GM23338 (cell line): ENCODE measurements around the gene CELSR1. TPM values are rescaled to one million over a fixed set of nuclear protein-coding genes. Genes with fewer than 3 reads are reported as not detected.

Experiments
- ATAC-seq: fragments of 200-7000 bp; cut with Tn5 transposase; 3 replicates; pipeline ENCODE4 v1.9.1; 2020
- DNase-seq: peaks from one replicate; pipeline ENCODE4 v3.0.0-alpha.2; 2015; ENCODE audit warnings: low spot score
- H2AFZ ChIP-seq: fragments of 200-600 bp; sonication (generic); 2 replicates; pipeline ENCODE4 v1.8.0; 2016; ENCODE audit warnings: antibody characterized with exemption, mild to moderate bottlenecking, moderate library complexity
- H3F3A ChIP-seq: fragments of 200-600 bp; sonication (generic); replicated peaks from 2 replicates; pipeline ENCODE4 v1.8.0; 2017; ENCODE audit warnings: antibody characterized with exemption, mixed run types, low read depth
- H3K27ac ChIP-seq: fragments of 200-600 bp; sonication (generic); 2 replicates; pipeline ENCODE4 v1.6.1; 2016; ENCODE audit warnings: low read depth
- H3K27me3 ChIP-seq: fragments of 200-600 bp; sonication (generic); 2 replicates; pipeline ENCODE4 v1.8.0; 2016; ENCODE audit warnings: mild to moderate bottlenecking, mixed run types, moderate library complexity; ENCODE audit not compliant: insufficient read depth
- H3K36me3 ChIP-seq: fragments of 200-600 bp; sonication (generic); 2 replicates; pipeline ENCODE4 v1.8.0; 2016; ENCODE audit warnings: mild to moderate bottlenecking; ENCODE audit not compliant: insufficient read depth
- H3K4me1 ChIP-seq: fragments of 200-600 bp; sonication (generic); 2 replicates; pipeline ENCODE4 v1.8.0; 2016; ENCODE audit warnings: mild to moderate bottlenecking, moderate library complexity; ENCODE audit not compliant: insufficient read depth
- H3K4me2 ChIP-seq: fragments of 200-600 bp; sonication (generic); 2 replicates; pipeline ENCODE4 v1.7.1; 2017; ENCODE audit warnings: mixed run types
- H3K4me3 ChIP-seq: fragments of 200-600 bp; sonication (generic); 2 replicates; pipeline ENCODE4 v1.6.1; 2016; ENCODE audit warnings: mixed run types
- H3K79me2 ChIP-seq: fragments of 200-600 bp; sonication (generic); replicated peaks from 2 replicates; pipeline ENCODE4 v1.8.0; 2017; ENCODE audit warnings: mild to moderate bottlenecking; ENCODE audit not compliant: insufficient read depth
- H3K9me2 ChIP-seq: fragments of 200-600 bp; sonication (generic); 2 replicates; pipeline ENCODE4 v1.8.0; 2017; ENCODE audit not compliant: insufficient read depth
- H4K20me1 ChIP-seq: fragments of 200-600 bp; sonication (generic); replicated peaks from 2 replicates; pipeline ENCODE4 v1.8.0; 2017; ENCODE audit warnings: mild to moderate bottlenecking; ENCODE audit not compliant: insufficient read depth
- H3K27ac Mint-ChIP-seq: 2 replicates; pipeline ENCODE4 v1.8.0; 2020; ENCODE audit warnings: inconsistent platforms, mild to moderate bottlenecking, moderate library complexity, mixed read lengths
- H3K27me3 Mint-ChIP-seq: 3 replicates; pipeline ENCODE4 v1.8.0; 2022; ENCODE audit warnings: low read depth, mild to moderate bottlenecking, moderate library complexity, mixed read lengths, inconsistent platforms; ENCODE audit not compliant: insufficient read depth, poor library complexity
- H3K36me3 Mint-ChIP-seq: 3 replicates; pipeline ENCODE4 v1.8.0; 2021; ENCODE audit warnings: low read depth, mild to moderate bottlenecking, inconsistent platforms, moderate library complexity, mixed read lengths
- H3K4me1 Mint-ChIP-seq: 3 replicates; pipeline ENCODE4 v1.8.0; 2020; ENCODE audit warnings: mild to moderate bottlenecking, inconsistent platforms, mixed read lengths
- H3K4me3 Mint-ChIP-seq: 3 replicates; pipeline ENCODE4 v1.8.0; 2021; ENCODE audit warnings: moderate library complexity, mild to moderate bottlenecking, inconsistent platforms, mixed read lengths
- H3K9me3 Mint-ChIP-seq: 3 replicates; pipeline ENCODE4 v1.8.0; 2020; ENCODE audit warnings: moderate library complexity, mild to moderate bottlenecking, inconsistent platforms, mixed read lengths
- CREB1 ChIP-seq: fragments of 250-450 bp; sonication (Bioruptor Pico); IDR thresholded peaks from 2 replicates; pipeline ENCODE4 v1.5.0; 2020; ENCODE audit warnings: low read depth, mild to moderate bottlenecking, moderate library complexity
- EZH2 ChIP-seq: fragments of 200-600 bp; sonication (generic); IDR thresholded peaks from one replicate; pipeline ENCODE4 v1.8.0; 2017; ENCODE audit warnings: antibody characterized with exemption, mild to moderate bottlenecking, low read depth; ENCODE audit not compliant: unreplicated experiment
- EZH2phosphoT487 ChIP-seq: fragments of 200-600 bp; sonication (generic); IDR thresholded peaks from one replicate; pipeline ENCODE4 v1.8.1; 2018; ENCODE audit warnings: antibody characterized with exemption; ENCODE audit not compliant: unreplicated experiment
- JUNB ChIP-seq: IDR thresholded peaks from one replicate; pipeline ENCODE4 v1.6.1; 2016; ENCODE audit warnings: antibody characterized with exemption; ENCODE audit not compliant: unreplicated experiment
- NANOG ChIP-seq: IDR thresholded peaks from 2 replicates; pipeline ENCODE4 v1.6.1; 2016; ENCODE audit warnings: antibody characterized with exemption, borderline replicate concordance
- STAT1 ChIP-seq: IDR thresholded peaks from one replicate; pipeline ENCODE4 v1.6.1; 2016; ENCODE audit warnings: antibody characterized with exemption; ENCODE audit not compliant: unreplicated experiment
- ZNF114 ChIP-seq: fragments of 250-450 bp; sonication (Bioruptor Pico); IDR thresholded peaks from 2 replicates; pipeline ENCODE4 v1.5.0; 2020; ENCODE audit warnings: mild to moderate bottlenecking, moderate library complexity
- ZNF331 ChIP-seq: fragments of 250-450 bp; sonication (Bioruptor Pico); IDR thresholded peaks from 2 replicates; pipeline ENCODE4 v1.5.0; 2020; ENCODE audit warnings: low read depth, mild to moderate bottlenecking, moderate library complexity
- polyA plus RNA-seq: library from polyadenylated mRNA; unstranded; fragments of >200 nt; fragmentation: Nextera tagmentation; extraction: Ambion mirVana; gene quantifications from 2 replicates; pipeline ENCODE4 v1.2.1, GENCODE V29; 2016
- total RNA-seq: library from RNA; depleted of rRNA; stranded (reverse); fragments of >200 nt; shearing (Covaris generic); gene quantifications from 2 replicates; pipeline ENCODE4 v1.2.3, GENCODE V29; 2014
- TF ChIP-seq, protein P1 (sequence below): fragments of 250-450 bp; sonication (Bioruptor Pico); IDR thresholded peaks from 2 replicates; pipeline ENCODE4 v1.5.0; 2020; ENCODE audit warnings: mild to moderate bottlenecking, moderate library complexity
- TF ChIP-seq, protein P2 (sequence below): IDR thresholded peaks from one replicate; pipeline ENCODE4 v1.6.1; 2018; ENCODE audit warnings: antibody characterized with exemption; ENCODE audit not compliant: unreplicated experiment
- TF ChIP-seq, protein P3 (sequence below): IDR thresholded peaks from 2 replicates; pipeline ENCODE4 v1.6.1; 2016; ENCODE audit warnings: antibody characterized with exemption

The CELSR1 gene
- total and polyA plus RNA-seq, 2 experiments from 2014 or later = 4.8 to 20.4 TPM

DNA sequence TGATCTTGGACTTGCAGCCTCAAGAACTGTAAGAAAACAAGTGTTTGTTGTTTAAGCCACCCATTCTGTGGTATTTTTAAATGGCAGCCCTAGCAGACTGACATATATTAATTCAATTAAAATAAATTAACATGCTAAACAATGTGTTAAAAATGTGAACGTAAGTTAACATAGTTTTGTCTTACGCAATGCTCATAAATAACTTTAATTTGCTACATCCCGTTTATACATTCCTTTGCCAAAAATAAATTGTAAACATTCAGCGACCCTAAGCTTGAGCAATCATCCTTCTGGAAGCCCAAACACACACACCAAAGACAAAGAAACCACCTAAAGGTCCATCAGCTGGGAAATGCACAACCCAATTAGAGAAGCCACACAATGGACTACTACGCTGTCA lies 70.4 kb downstream of the CELSR1 start (continued):
- no peak for TF ChIP-seq STAT1
- TF ChIP-seq, protein P1, sequence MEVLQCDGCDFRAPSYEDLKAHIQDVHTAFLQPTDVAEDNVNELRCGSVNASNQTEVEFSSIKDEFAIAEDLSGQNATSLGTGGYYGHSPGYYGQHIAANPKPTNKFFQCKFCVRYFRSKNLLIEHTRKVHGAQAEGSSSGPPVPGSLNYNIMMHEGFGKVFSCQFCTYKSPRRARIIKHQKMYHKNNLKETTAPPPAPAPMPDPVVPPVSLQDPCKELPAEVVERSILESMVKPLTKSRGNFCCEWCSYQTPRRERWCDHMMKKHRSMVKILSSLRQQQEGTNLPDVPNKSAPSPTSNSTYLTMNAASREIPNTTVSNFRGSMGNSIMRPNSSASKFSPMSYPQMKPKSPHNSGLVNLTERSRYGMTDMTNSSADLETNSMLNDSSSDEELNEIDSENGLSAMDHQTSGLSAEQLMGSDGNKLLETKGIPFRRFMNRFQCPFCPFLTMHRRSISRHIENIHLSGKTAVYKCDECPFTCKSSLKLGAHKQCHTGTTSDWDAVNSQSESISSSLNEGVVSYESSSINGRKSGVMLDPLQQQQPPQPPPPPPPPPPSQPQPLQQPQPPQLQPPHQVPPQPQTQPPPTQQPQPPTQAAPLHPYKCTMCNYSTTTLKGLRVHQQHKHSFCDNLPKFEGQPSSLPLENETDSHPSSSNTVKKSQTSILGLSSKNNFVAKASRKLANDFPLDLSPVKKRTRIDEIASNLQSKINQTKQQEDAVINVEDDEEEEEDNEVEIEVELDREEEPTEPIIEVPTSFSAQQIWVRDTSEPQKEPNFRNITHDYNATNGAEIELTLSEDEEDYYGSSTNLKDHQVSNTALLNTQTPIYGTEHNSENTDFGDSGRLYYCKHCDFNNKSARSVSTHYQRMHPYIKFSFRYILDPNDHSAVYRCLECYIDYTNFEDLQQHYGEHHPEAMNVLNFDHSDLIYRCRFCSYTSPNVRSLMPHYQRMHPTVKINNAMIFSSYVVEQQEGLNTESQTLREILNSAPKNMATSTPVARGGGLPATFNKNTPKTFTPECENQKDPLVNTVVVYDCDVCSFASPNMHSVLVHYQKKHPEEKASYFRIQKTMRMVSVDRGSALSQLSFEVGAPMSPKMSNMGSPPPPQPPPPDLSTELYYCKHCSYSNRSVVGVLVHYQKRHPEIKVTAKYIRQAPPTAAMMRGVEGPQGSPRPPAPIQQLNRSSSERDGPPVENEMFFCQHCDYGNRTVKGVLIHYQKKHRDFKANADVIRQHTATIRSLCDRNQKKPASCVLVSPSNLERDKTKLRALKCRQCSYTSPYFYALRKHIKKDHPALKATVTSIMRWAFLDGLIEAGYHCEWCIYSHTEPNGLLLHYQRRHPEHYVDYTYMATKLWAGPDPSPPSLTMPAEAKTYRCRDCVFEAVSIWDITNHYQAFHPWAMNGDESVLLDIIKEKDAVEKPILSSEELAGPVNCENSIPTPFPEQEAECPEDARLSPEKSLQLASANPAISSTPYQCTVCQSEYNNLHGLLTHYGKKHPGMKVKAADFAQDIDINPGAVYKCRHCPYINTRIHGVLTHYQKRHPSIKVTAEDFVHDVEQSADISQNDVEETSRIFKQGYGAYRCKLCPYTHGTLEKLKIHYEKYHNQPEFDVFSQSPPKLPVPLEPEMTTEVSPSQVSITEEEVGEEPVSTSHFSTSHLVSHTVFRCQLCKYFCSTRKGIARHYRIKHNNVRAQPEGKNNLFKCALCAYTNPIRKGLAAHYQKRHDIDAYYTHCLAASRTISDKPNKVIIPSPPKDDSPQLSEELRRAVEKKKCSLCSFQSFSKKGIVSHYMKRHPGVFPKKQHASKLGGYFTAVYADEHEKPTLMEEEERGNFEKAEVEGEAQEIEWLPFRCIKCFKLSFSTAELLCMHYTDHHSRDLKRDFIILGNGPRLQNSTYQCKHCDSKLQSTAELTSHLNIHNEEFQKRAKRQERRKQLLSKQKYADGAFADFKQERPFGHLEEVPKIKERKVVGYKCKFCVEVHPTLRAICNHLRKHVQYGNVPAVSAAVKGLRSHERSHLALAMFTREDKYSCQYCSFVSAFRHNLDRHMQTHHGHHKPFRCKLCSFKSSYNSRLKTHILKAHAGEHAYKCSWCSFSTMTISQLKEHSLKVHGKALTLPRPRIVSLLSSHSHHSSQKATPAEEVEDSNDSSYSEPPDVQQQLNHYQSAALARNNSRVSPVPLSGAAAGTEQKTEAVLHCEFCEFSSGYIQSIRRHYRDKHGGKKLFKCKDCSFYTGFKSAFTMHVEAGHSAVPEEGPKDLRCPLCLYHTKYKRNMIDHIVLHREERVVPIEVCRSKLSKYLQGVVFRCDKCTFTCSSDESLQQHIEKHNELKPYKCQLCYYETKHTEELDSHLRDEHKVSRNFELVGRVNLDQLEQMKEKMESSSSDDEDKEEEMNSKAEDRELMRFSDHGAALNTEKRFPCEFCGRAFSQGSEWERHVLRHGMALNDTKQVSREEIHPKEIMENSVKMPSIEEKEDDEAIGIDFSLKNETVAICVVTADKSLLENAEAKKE (CRISPR knock-in tag) = no peak

DNA sequence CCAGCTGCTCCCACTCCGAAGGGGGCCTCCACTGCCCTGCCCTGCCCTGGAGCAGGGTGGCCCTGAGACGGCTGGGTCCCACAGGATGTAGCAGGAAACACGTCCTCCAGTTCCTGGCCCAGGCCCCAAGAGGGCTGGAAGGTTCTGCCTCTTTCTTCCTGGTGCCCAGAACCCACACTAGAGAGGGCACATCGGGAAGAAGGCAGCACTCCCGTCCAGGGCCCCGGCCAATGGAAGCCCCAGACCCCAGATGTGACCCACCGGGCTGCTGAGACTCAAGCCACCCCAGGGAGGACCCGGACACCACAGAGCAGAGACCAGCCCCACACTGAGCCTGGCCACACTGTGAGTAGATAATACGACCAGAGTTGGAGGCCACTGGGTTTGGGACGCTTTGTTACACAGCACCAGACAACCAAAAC lies 71.2 kb downstream of the CELSR1 start:
- ATAC-seq = no peak
- Histone ChIP-seq H3K4me3 (no peak overlapping the region), H2AFZ (no peak overlapping the region), H3K9me2 (no peaks in the 10 kb centered on the region), H4K20me1 (no peaks in the 10 kb centered on the region), H3K27me3 (no peaks in the 10 kb centered on the region), H3K4me1 (no peaks in the 10 kb centered on the region), H3K79me2 (no peaks in the 10 kb centered on the region), H3K36me3 (no peaks in the 10 kb centered on the region), H3K4me2 (no peak overlapping the region), H3K27ac (no peak overlapping the region), H3F3A (no peaks in the 10 kb centered on the region)
- Mint-ChIP-seq H3K27me3 (peaks cover 16% of the 10 kb centered on the region), H3K9me3 (peaks cover 5% of the 10 kb centered on the region; the same call in 2 of the 3 replicates), H3K4me1 (peaks cover under 1% of the 10 kb centered on the region; the same call in 2 of the 3 replicates), H3K36me3 (peaks cover 11% of the 10 kb centered on the region; the same call in 1 of the 3 replicates), H3K4me3 (no peak overlapping the region), H3K27ac (no peak overlapping the region)
- no peak for DNase-seq
- TF ChIP-seq EZH2phosphoT487 (no peak), ZNF114 (CRISPR knock-in tag) (no peak), CREB1 (no peak), STAT1 (no peak), ZNF331 (CRISPR knock-in tag) (no peak), JUNB (no peak), NANOG (no peak), EZH2 (no peak)
- TF ChIP-seq, protein P2, sequence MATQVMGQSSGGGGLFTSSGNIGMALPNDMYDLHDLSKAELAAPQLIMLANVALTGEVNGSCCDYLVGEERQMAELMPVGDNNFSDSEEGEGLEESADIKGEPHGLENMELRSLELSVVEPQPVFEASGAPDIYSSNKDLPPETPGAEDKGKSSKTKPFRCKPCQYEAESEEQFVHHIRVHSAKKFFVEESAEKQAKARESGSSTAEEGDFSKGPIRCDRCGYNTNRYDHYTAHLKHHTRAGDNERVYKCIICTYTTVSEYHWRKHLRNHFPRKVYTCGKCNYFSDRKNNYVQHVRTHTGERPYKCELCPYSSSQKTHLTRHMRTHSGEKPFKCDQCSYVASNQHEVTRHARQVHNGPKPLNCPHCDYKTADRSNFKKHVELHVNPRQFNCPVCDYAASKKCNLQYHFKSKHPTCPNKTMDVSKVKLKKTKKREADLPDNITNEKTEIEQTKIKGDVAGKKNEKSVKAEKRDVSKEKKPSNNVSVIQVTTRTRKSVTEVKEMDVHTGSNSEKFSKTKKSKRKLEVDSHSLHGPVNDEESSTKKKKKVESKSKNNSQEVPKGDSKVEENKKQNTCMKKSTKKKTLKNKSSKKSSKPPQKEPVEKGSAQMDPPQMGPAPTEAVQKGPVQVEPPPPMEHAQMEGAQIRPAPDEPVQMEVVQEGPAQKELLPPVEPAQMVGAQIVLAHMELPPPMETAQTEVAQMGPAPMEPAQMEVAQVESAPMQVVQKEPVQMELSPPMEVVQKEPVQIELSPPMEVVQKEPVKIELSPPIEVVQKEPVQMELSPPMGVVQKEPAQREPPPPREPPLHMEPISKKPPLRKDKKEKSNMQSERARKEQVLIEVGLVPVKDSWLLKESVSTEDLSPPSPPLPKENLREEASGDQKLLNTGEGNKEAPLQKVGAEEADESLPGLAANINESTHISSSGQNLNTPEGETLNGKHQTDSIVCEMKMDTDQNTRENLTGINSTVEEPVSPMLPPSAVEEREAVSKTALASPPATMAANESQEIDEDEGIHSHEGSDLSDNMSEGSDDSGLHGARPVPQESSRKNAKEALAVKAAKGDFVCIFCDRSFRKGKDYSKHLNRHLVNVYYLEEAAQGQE = no peak
- TF ChIP-seq, protein P3, sequence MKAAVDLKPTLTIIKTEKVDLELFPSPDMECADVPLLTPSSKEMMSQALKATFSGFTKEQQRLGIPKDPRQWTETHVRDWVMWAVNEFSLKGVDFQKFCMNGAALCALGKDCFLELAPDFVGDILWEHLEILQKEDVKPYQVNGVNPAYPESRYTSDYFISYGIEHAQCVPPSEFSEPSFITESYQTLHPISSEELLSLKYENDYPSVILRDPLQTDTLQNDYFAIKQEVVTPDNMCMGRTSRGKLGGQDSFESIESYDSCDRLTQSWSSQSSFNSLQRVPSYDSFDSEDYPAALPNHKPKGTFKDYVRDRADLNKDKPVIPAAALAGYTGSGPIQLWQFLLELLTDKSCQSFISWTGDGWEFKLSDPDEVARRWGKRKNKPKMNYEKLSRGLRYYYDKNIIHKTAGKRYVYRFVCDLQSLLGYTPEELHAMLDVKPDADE = no peak
